Thoracic aorta (tissue), 2 donors: Measurements from ENCODE around the gene PLA2G12A. TPM values are rescaled to one million over a fixed set of nuclear protein-coding genes. Genes with fewer than 3 reads are reported as not detected.

ENCODE experiments used
- ATAC-seq: fragments of 150-250 bp; one replicate; pipeline ENCODE4 v1.8.0; 2017; ENCODE audit warnings: low read depth; ENCODE audit not compliant: insufficient number of reproducible peaks, low FRiP score
- DNase-seq: peaks from one replicate; pipeline ENCODE4 v3.0.0-alpha.2; 2020; ENCODE audit warnings: low spot score
- H3K27ac ChIP-seq, 2 donors: fragments of 200-600 bp; sonication (generic); 1 replicate in 1 of 2; 2 replicates in 1 of 2; pipeline ENCODE4 v1.5.1; 2016; ENCODE audit warnings: mild to moderate bottlenecking in 2 of 2, moderate library complexity in 2 of 2
- H3K27me3 ChIP-seq: fragments of 200-600 bp; sonication (generic); replicated peaks from 2 replicates; pipeline ENCODE4 v1.6.0; 2016; ENCODE audit warnings: mild to moderate bottlenecking; ENCODE audit not compliant: insufficient read depth
- H3K36me3 ChIP-seq: fragments of 200-600 bp; sonication (generic); one replicate; pipeline ENCODE4 v1.5.1; 2016
- H3K4me1 ChIP-seq, 2 donors: fragments of 200-600 bp; sonication (generic); 1 replicate in 1 of 2; 2 replicates in 1 of 2; pipeline versions ENCODE4 v1.5.1 to v1.6.0; 2016; ENCODE audit warnings: low read depth in 2 of 2, mild to moderate bottlenecking in 1 of 2; ENCODE audit not compliant: control insufficient read depth in 1 of 2
- H3K4me3 ChIP-seq: fragments of 200-600 bp; sonication (generic); 2 replicates; pipeline ENCODE4 v1.5.1; 2016; ENCODE audit warnings: mild to moderate bottlenecking
- H3K9me3 ChIP-seq: fragments of 200-600 bp; sonication (generic); 2 replicates; pipeline ENCODE4 v1.5.1; 2016
- total RNA-seq, 2 donors: library from RNA; depleted of rRNA; stranded (reverse); fragments of >200 nt; gene quantifications; one replicate each; pipeline versions ENCODE4 v1.1.0 to v1.2.3, GENCODE V29; 2016
- TF ChIP-seq, protein P1 (sequence below): fragments of 200-600 bp; sonication (generic); IDR thresholded peaks from one replicate; pipeline ENCODE4 v1.5.1; 2019; ENCODE audit warnings: antibody characterized with exemption

The PLA2G12A gene
- total RNA-seq, 2 donors from 2014 or later, result 20.3 to 635 TPM

- H3K27ac ChIP-seq, result no peak overlapping the region
- TF ChIP-seq, protein P1, sequence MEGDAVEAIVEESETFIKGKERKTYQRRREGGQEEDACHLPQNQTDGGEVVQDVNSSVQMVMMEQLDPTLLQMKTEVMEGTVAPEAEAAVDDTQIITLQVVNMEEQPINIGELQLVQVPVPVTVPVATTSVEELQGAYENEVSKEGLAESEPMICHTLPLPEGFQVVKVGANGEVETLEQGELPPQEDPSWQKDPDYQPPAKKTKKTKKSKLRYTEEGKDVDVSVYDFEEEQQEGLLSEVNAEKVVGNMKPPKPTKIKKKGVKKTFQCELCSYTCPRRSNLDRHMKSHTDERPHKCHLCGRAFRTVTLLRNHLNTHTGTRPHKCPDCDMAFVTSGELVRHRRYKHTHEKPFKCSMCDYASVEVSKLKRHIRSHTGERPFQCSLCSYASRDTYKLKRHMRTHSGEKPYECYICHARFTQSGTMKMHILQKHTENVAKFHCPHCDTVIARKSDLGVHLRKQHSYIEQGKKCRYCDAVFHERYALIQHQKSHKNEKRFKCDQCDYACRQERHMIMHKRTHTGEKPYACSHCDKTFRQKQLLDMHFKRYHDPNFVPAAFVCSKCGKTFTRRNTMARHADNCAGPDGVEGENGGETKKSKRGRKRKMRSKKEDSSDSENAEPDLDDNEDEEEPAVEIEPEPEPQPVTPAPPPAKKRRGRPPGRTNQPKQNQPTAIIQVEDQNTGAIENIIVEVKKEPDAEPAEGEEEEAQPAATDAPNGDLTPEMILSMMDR, result no peak
- no peak overlapping the region for H3K4me3 ChIP-seq
- H3K9me3 ChIP-seq, result no peaks in the 10 kb centered on the region
- no peaks in the 10 kb centered on the region for H3K4me1 ChIP-seq
- no peaks in the 10 kb centered on the region for H3K27me3 ChIP-seq
- no peaks in the 10 kb centered on the region for H3K36me3 ChIP-seq
- no peak for ATAC-seq
- no peak for DNase-seq
These were observed 24.4 kb upstream of the PLA2G12A start for GRCh38 chr4:109754093-109754857.

GRCh38 chr4:109752525-109752924 lies 22.7 kb upstream of the PLA2G12A start:
- H3K9me3 ChIP-seq, result no peaks in the 10 kb centered on the region
- TF ChIP-seq, protein P1, result no peak
- no peaks in the 10 kb centered on the region for H3K27me3 ChIP-seq
- no peak for DNase-seq
- no peak overlapping the region for H3K27ac ChIP-seq
- H3K36me3 ChIP-seq, result no peaks in the 10 kb centered on the region
- H3K4me1 ChIP-seq, result no peaks in the 10 kb centered on the region
- ATAC-seq, result no peak
- H3K4me3 ChIP-seq, result no peak overlapping the region

DNA sequence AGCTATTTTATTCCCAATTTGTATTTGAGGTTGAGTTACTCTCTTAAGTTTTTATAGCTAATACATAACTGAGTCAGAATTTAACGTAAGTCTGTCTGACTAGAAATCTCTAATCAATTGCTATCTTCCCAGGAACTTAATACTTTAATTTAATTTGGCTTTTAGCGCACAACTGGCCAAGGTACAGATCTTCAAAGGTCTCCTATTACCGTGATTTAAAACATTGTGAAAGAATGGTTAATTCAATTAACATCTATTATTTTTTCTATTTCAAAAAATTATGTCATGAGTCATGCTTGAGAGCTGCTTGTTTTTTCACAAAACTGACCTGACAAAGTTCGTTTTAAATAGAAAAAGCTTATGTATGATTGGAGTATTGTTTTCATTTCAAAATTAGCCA lies 22.0 kb upstream of the PLA2G12A start:
- H3K4me1 ChIP-seq, result no peaks in the 10 kb centered on the region
- DNase-seq, result no peak
- no peaks in the 10 kb centered on the region for H3K9me3 ChIP-seq
- no peak overlapping the region for H3K4me3 ChIP-seq
- no peak for ATAC-seq
- H3K36me3 ChIP-seq, result no peaks in the 10 kb centered on the region
- TF ChIP-seq, protein P1, result no peak
- H3K27me3 ChIP-seq, result no peaks in the 10 kb centered on the region
- no peak overlapping the region for H3K27ac ChIP-seq

- ATAC-seq, result no peak
- Histone ChIP-seq H3K4me3 (no peak overlapping the region), H3K27ac (no peak overlapping the region), H3K27me3 (no peaks in the 10 kb centered on the region), H3K4me1 (no peaks in the 10 kb centered on the region), H3K36me3 (no peaks in the 10 kb centered on the region), H3K9me3 (no peaks in the 10 kb centered on the region)
- TF ChIP-seq, protein P1, result no peak
- no peak for DNase-seq
These were observed 20.9 kb upstream of the PLA2G12A start for GRCh38 chr4:109750652-109751244.

GRCh38 chr4:109749388-109750082 lies 19.7 kb upstream of the PLA2G12A start:
- no peaks in the 10 kb centered on the region for H3K36me3 ChIP-seq
- no peaks in the 10 kb centered on the region for H3K9me3 ChIP-seq
- H3K4me3 ChIP-seq, result no peak overlapping the region
- no peak overlapping the region for H3K27ac ChIP-seq
- no peaks in the 10 kb centered on the region for H3K4me1 ChIP-seq
- no peak for DNase-seq
- no peak for ATAC-seq
- TF ChIP-seq, protein P1, result no peak
- no peaks in the 10 kb centered on the region for H3K27me3 ChIP-seq
